Chondrocyte (in vitro differentiated cells): Measurements from ENCODE around the gene NPTX2. TPM values are rescaled to one million over a fixed set of nuclear protein-coding genes. Genes with fewer than 3 reads are reported as not detected.

ENCODE experiments used
- DNase-seq: peaks from one replicate; pipeline ENCODE4 v3.0.0; 2021; ENCODE audit warnings: mixed read lengths, low spot score
- H3K27ac Mint-ChIP-seq: one replicate; pipeline ENCODE4 v1.8.0; 2021; ENCODE audit warnings: mild to moderate bottlenecking, moderate library complexity, mixed read lengths; ENCODE audit not compliant: unreplicated experiment
- H3K27me3 Mint-ChIP-seq: 2 replicates; pipeline ENCODE4 v1.8.0; 2021; ENCODE audit warnings: low read depth, mixed read lengths
- H3K36me3 Mint-ChIP-seq: 2 replicates; pipeline ENCODE4 v1.8.0; 2021; ENCODE audit warnings: low read depth, mixed read lengths
- H3K4me1 Mint-ChIP-seq: 2 replicates; pipeline ENCODE4 v1.8.0; 2021; ENCODE audit warnings: low read depth, mild to moderate bottlenecking, mixed read lengths
- H3K4me3 Mint-ChIP-seq: one replicate; pipeline ENCODE4 v1.8.0; 2021; ENCODE audit warnings: mild to moderate bottlenecking, moderate library complexity, mixed read lengths; ENCODE audit not compliant: unreplicated experiment
- H3K9me3 Mint-ChIP-seq: 2 replicates; pipeline ENCODE4 v1.8.0; 2021; ENCODE audit warnings: low read depth, mixed read lengths
- CTCF ChIP-seq: fragments of 200-600 bp; sonication (generic); IDR thresholded peaks from 2 replicates; pipeline ENCODE4 v1.5.0; 2021; ENCODE audit warnings: antibody characterized with exemption, mild to moderate bottlenecking, moderate library complexity
- total RNA-seq: library from RNA; stranded (reverse); gene quantifications from 3 replicates; pipeline ENCODE4 v1.2.1, GENCODE V29; 2021

Gene NPTX2
- total RNA-seq, 1 donor from 2014 or later = 5.5 TPM

GRCh38 chr7:98646465-98646864 lies 29.4 kb downstream of the NPTX2 start:
- no peaks in the 10 kb centered on the region for H3K36me3 Mint-ChIP-seq
- no peak for TF ChIP-seq CTCF
- DNase-seq = no peak
- peaks cover 2% of the 10 kb centered on the region for H3K27me3 Mint-ChIP-seq
- no peak overlapping the region for H3K4me3 Mint-ChIP-seq
- H3K4me1 Mint-ChIP-seq = no peaks in the 10 kb centered on the region
- peaks cover 4% of the 10 kb centered on the region for H3K9me3 Mint-ChIP-seq
- no peak overlapping the region for H3K27ac Mint-ChIP-seq

- peaks cover 2% of the 10 kb centered on the region for H3K27me3 Mint-ChIP-seq
- H3K4me3 Mint-ChIP-seq = no peak overlapping the region
- no peak for DNase-seq
- no peaks in the 10 kb centered on the region for H3K4me1 Mint-ChIP-seq
- no peak overlapping the region for H3K27ac Mint-ChIP-seq
- peaks cover 4% of the 10 kb centered on the region for H3K9me3 Mint-ChIP-seq
- no peaks in the 10 kb centered on the region for H3K36me3 Mint-ChIP-seq
- no peak for TF ChIP-seq CTCF
These were observed 30.2 kb downstream of the NPTX2 start for GRCh38 chr7:98647326-98647725.

GRCh38 chr7:98651760-98652159 lies 34.7 kb downstream of the NPTX2 start:
- Mint-ChIP-seq H3K27ac (no peak overlapping the region), H3K36me3 (no peaks in the 10 kb centered on the region), H3K9me3 (peaks cover 4% of the 10 kb centered on the region), H3K4me1 (no peaks in the 10 kb centered on the region), H3K27me3 (peaks cover 4% of the 10 kb centered on the region), H3K4me3 (no peak overlapping the region)
- no peak for TF ChIP-seq CTCF
- no peak for DNase-seq

GRCh38 chr7:98653601-98654310 lies 36.7 kb downstream of the NPTX2 start:
- H3K4me1 Mint-ChIP-seq = no peaks in the 10 kb centered on the region
- no peak overlapping the region for H3K4me3 Mint-ChIP-seq
- no peak overlapping the region for H3K27ac Mint-ChIP-seq
- DNase-seq = no peak
- no peaks in the 10 kb centered on the region for H3K36me3 Mint-ChIP-seq
- peaks cover 4% of the 10 kb centered on the region for H3K9me3 Mint-ChIP-seq
- peaks cover 6% of the 10 kb centered on the region for H3K27me3 Mint-ChIP-seq
- TF ChIP-seq CTCF = no peak

- Mint-ChIP-seq H3K4me3 (no peak overlapping the region), H3K27ac (no peak overlapping the region), H3K36me3 (no peaks in the 10 kb centered on the region), H3K27me3 (peaks cover 6% of the 10 kb centered on the region), H3K4me1 (no peaks in the 10 kb centered on the region), H3K9me3 (peaks cover under 1% of the 10 kb centered on the region)
- DNase-seq = no peak
- no peak for TF ChIP-seq CTCF
These were observed 37.6 kb downstream of the NPTX2 start for GRCh38 chr7:98654524-98655272.
